Spleen (tissue), 11 donors: ENCODE results near the gene DRC1. TPM values are rescaled to one million over a fixed set of nuclear protein-coding genes. Genes with fewer than 3 reads are reported as not detected.
"Not testable (repeated sequence)": the region's sequence is repeated elsewhere in the genome, so short reads cannot be mapped to it uniquely, and the experiment has no call there.

ENCODE experiments used
- DNase-seq: peaks from one replicate; pipeline ENCODE4 v3.0.0-alpha.2; 2020
- H3K27ac ChIP-seq, 8 donors: fragments of 200-600 bp; sonication (generic) in 7 of 8; 1 replicate in 4 of 8; 2 replicates in 4 of 8; pipeline versions ENCODE4 v1.5.0 to v1.8.0; 2016 to 2021; ENCODE audit warnings: inconsistent platforms in 4 of 8, mild to moderate bottlenecking in 4 of 8, moderate library complexity in 1 of 8
- H3K27me3 ChIP-seq, 7 donors: fragments of 200-600 bp; sonication (generic) in 6 of 7; replicated peaks in 1 of 7; 1 replicate in 4 of 7; 2 replicates in 3 of 7; pipeline versions ENCODE4 v1.5.0 to v1.8.0; 2016 to 2021; ENCODE audit warnings: inconsistent platforms in 3 of 7, mild to moderate bottlenecking in 1 of 7
- H3K36me3 ChIP-seq, 6 donors: fragments of 200-600 bp; sonication (generic) in 5 of 6; 1 replicate in 4 of 6; 2 replicates in 2 of 6; pipeline versions ENCODE4 v1.5.0 to v1.8.0; 2016 to 2021; ENCODE audit warnings: inconsistent platforms in 2 of 6
- H3K4me1 ChIP-seq, 6 donors: fragments of 200-600 bp; sonication (generic) in 5 of 6; 1 replicate in 3 of 6; 2 replicates in 3 of 6; pipeline versions ENCODE4 v1.5.0 to v1.8.0; 2016 to 2021; ENCODE audit warnings: inconsistent platforms in 3 of 6
- H3K4me3 ChIP-seq, 8 donors: fragments of 200-600 bp; sonication (generic) in 7 of 8; 1 replicate in 4 of 8; 2 replicates in 4 of 8; pipeline versions ENCODE4 v1.5.0 to v1.8.0; 2016 to 2021; ENCODE audit warnings: inconsistent platforms in 4 of 8, mild to moderate bottlenecking in 4 of 8, moderate library complexity in 2 of 8
- H3K9me3 ChIP-seq, 8 donors: fragments of 200-600 bp; sonication (generic) in 7 of 8; 1 replicate in 4 of 8; 2 replicates in 4 of 8; pipeline versions ENCODE4 v1.5.0 to v1.8.0; 2016 to 2021; ENCODE audit warnings: inconsistent platforms in 4 of 8
- POLR2A ChIP-seq, 3 donors: fragments of 450-650 bp; IDR thresholded peaks; one replicate each; pipeline ENCODE4 v1.5.1; 2017; ENCODE audit warnings: antibody characterized with exemption in 3 of 3, mild to moderate bottlenecking in 1 of 3
- POLR2AphosphoS5 ChIP-seq, 3 donors: sonication (generic); formaldehyde crosslinking; IDR thresholded peaks; one replicate each; pipeline ENCODE4 v1.5.1; 2017; ENCODE audit warnings: antibody characterized with exemption in 3 of 3
- WGBS, 5 donors: extraction: QIAGEN DNeasy Blood & Tissue Kit in 3 of 5; methylation state at CpG; one replicate each; pipeline versions ENCODE4 v1.1.5 to v1.1.7; 2013 to 2018; 5-methylcytosine and 5-hydroxymethylcytosine counted together
- intact Hi-C: fragments of 100-400 bp; cut with DNase I; formaldehyde crosslinking; loops from one replicate; pipeline ENCODE4 v1.15.0; 2023; ENCODE audit warnings: low total_unique reads
- polyA plus RNA-seq, 3 donors: library from polyadenylated mRNA; stranded (reverse); fragments of 200-250 nt; gene quantifications; one replicate each; pipeline ENCODE4 v1.2.1, GENCODE V29; 2013
- total RNA-seq, 7 donors: library from RNA; depleted of rRNA in 3 of 7; stranded (reverse); fragments of >200 nt in 3 of 7; fragmentation: NEBNext Ultra II Directional in 4 of 7; extraction: Animal tissue kit (Norgen Biotek cat#: 25700) in 4 of 7; gene quantifications; one replicate each; pipeline versions ENCODE4 v1.1.0 to v1.2.1, GENCODE V29; 2016 to 2021
- TF ChIP-seq, protein P1 (sequence below), 11 experiments: fragments of 200-600 bp in 7 of 11; fragments of 450-650 bp in 4 of 11; sonication (generic) in 4 of 11; IDR thresholded peaks in 8 of 11; conservative IDR thresholded peaks in 3 of 11; 1 replicate in 7 of 11; 2 replicates in 4 of 11; pipeline versions ENCODE4 v1.4.0 to v1.8.0; 2016 to 2021; ENCODE audit warnings: antibody characterized with exemption in 11 of 11, inconsistent platforms in 4 of 11, mild to moderate bottlenecking in 1 of 11
- donor health status: healthy with polysubstance abuse.
- donor health status: DM: no; HTN: no; CAD: no; lungs with moderate emphysema.
- donor health status: DM: no; HTN: no; CAD: no.
- donor health status: Bipolar disorder and iron deficiency.
- donor health status: healthy.
- donor health status: DM: no; HTN: no; CAD: no.
- donor health status: DM: yes; HTN: yes; CAD: no.

DRC1 gene
- total and polyA plus RNA-seq, 10 donors = 0.04 to 0.25 (median 0.23) TPM; not detected in 7

DNA sequence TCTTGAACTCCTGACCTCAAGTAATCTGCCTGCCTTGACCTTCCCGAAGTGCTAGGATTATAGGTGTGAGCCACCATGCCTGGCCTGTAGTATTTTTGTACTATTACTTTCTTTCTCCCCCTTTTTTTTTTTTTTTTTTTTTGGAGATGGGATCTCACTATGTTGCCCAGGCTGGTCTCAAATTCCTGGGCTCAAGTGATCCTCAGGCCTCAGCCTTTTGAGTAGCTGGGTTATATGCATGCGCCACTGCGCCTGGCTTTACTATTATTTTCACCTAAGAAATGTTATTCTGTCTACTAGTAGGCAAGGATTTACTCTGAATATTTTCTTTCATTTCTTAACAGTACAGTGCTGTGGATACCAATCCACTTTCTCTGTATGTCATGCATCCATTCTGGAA, 37.8 kb upstream of the DRC1 start:
- 78 to 97% (median 93%) methylated on average over 3 of the region's 3 CpGs for WGBS, 5 donors
- H3K9me3 ChIP-seq = no peaks in the 10 kb centered on the region
- H3K36me3 ChIP-seq = peaks cover 0 to 50% (median 12%) of the 10 kb centered on the region in 6 donors
- peaks cover 0 to 12% (median 0%) of the 10 kb centered on the region in 6 donors for H3K4me1 ChIP-seq
- DNase-seq = no peak
- no peak overlapping the region for H3K27ac ChIP-seq
- intact Hi-C loops = no loop called here
- H3K27me3 ChIP-seq = no peaks in the 10 kb centered on the region
- TF ChIP-seq POLR2A (IDR thresholded peaks at IDR 0.05) (no peak), POLR2AphosphoS5 (IDR thresholded peaks at IDR 0.05) (no peak)
- TF ChIP-seq, protein P1, sequence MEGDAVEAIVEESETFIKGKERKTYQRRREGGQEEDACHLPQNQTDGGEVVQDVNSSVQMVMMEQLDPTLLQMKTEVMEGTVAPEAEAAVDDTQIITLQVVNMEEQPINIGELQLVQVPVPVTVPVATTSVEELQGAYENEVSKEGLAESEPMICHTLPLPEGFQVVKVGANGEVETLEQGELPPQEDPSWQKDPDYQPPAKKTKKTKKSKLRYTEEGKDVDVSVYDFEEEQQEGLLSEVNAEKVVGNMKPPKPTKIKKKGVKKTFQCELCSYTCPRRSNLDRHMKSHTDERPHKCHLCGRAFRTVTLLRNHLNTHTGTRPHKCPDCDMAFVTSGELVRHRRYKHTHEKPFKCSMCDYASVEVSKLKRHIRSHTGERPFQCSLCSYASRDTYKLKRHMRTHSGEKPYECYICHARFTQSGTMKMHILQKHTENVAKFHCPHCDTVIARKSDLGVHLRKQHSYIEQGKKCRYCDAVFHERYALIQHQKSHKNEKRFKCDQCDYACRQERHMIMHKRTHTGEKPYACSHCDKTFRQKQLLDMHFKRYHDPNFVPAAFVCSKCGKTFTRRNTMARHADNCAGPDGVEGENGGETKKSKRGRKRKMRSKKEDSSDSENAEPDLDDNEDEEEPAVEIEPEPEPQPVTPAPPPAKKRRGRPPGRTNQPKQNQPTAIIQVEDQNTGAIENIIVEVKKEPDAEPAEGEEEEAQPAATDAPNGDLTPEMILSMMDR (IDR thresholded peaks at IDR 0.05 in 8 of 11, conservative IDR thresholded peaks at IDR 0.05 in 3 of 11) = no peak
- no peak overlapping the region for H3K4me3 ChIP-seq

- H3K4me3 ChIP-seq = no peak overlapping the region
- H3K27me3 ChIP-seq = no peaks in the 10 kb centered on the region
- H3K27ac ChIP-seq = no peak overlapping the region
- H3K9me3 ChIP-seq = no peaks in the 10 kb centered on the region
- TF ChIP-seq, protein P1 (IDR thresholded peaks at IDR 0.05 in 8 of 11, conservative IDR thresholded peaks at IDR 0.05 in 3 of 11) = no peak
- no peak for TF ChIP-seq POLR2AphosphoS5 (IDR thresholded peaks at IDR 0.05)
- TF ChIP-seq POLR2A (IDR thresholded peaks at IDR 0.05) = no peak
- intact Hi-C loops = no loop called here
- 94 to 96% (median 95%) methylated on average over 4 of the region's 4 CpGs for WGBS, 5 donors
- no peak for DNase-seq
- H3K4me1 ChIP-seq = peaks cover 0 to 12% (median 0%) of the 10 kb centered on the region in 6 donors
- H3K36me3 ChIP-seq = peaks cover 0 to 57% (median 15%) of the 10 kb centered on the region in 6 donors
These were observed 37.1 kb upstream of the DRC1 start for GRCh38 chr2:26364669-26365068.

DNA sequence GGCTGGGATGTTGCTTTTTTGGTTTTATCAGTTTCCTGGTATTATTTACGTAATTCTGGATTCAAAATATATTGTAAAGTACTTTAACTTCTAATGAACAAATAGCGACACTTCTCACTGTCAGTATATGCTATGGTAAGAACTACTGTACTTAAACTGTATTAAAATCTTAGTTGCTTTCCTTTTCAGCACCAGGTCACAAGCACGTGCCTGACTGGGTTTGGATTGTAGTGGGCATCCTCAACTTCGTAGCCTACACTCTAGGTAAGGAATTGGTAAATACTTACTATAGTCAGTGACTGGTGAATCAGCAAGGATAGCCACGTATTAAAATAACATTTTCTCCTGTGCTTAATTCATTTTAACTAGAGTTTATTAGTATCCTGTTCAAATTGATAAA, 34.8 kb upstream of the DRC1 start:
- no peak overlapping the region for H3K4me3 ChIP-seq
- peaks cover 0 to 63% (median 16%) of the 10 kb centered on the region in 6 donors for H3K36me3 ChIP-seq
- intact Hi-C loops = no loop called here
- TF ChIP-seq POLR2A (IDR thresholded peaks at IDR 0.05) = no peak
- TF ChIP-seq, protein P1 (IDR thresholded peaks at IDR 0.05 in 8 of 11, conservative IDR thresholded peaks at IDR 0.05 in 3 of 11) = no peak
- TF ChIP-seq POLR2AphosphoS5 (IDR thresholded peaks at IDR 0.05) = no peak
- no peak overlapping the region for H3K27ac ChIP-seq
- no peaks in the 10 kb centered on the region for H3K27me3 ChIP-seq
- WGBS, 5 donors = 92 to 97% (median 95%) methylated on average over 5 of the region's 5 CpGs
- peaks cover 0 to 12% (median 0%) of the 10 kb centered on the region in 6 donors for H3K4me1 ChIP-seq
- no peaks in the 10 kb centered on the region for H3K9me3 ChIP-seq
- DNase-seq = no peak

GRCh38 chr2:26369664-26370063, 32.1 kb upstream of the DRC1 start:
- intact Hi-C loops, H3K9me3 ChIP-seq, H3K27me3 ChIP-seq, H3K4me1 ChIP-seq, DNase-seq, H3K4me3 ChIP-seq, H3K27ac ChIP-seq: not testable (repeated sequence)
- WGBS, 5 donors = 46 to 80% (median 53%) methylated on average over 1 to 2 of the region's 2 CpGs
- peaks cover 0 to 88% (median 31%) of the 10 kb centered on the region in 6 donors for H3K36me3 ChIP-seq

DNA sequence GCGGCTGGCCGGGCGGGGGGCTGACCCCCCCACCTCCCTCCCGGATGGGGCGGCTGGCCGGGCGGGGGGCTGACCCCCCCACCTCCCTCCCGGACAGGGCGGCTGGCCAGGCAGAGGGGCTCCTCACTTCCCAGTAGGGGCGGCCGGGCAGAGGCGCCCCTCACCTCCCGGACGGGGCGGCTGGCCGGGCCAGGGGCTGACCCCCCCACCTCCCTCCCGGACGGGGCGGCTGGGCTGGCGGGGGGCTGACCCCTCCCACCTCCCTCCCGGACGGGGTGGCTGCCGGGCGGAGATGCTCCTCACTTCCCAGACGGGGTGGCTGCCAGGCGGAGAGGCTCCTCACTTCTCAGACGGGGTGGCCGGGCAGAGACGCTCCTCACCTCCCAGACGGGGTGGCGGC, 30.8 kb upstream of the DRC1 start:
- H3K36me3 ChIP-seq = peaks cover 0 to 88% (median 39%) of the 10 kb centered on the region in 6 donors
- H3K9me3 ChIP-seq, H3K27ac ChIP-seq, H3K4me1 ChIP-seq, intact Hi-C loops, H3K27me3 ChIP-seq, DNase-seq, H3K4me3 ChIP-seq: not testable (repeated sequence)
- 83 to 100% (median 95%) methylated on average over 4 to 22 of the region's 31 CpGs; no CpG with 5 or more reads in 1 of the 5 donors for WGBS, 5 donors
